HCEC 1CT (cell line): ENCODE results near the gene PRF1.
A peak's percentile ranks its signal among the peaks of the same experiment; 100 is the strongest.
"Not testable (repeated sequence)": the region's sequence is repeated elsewhere in the genome, so short reads cannot be mapped to it uniquely, and the experiment has no call there.

ENCODE experiments used
- DNase-seq: peaks from one replicate; pipeline ENCODE4 v3.0.0-alpha.2; 2017

PRF1 gene

DNA sequence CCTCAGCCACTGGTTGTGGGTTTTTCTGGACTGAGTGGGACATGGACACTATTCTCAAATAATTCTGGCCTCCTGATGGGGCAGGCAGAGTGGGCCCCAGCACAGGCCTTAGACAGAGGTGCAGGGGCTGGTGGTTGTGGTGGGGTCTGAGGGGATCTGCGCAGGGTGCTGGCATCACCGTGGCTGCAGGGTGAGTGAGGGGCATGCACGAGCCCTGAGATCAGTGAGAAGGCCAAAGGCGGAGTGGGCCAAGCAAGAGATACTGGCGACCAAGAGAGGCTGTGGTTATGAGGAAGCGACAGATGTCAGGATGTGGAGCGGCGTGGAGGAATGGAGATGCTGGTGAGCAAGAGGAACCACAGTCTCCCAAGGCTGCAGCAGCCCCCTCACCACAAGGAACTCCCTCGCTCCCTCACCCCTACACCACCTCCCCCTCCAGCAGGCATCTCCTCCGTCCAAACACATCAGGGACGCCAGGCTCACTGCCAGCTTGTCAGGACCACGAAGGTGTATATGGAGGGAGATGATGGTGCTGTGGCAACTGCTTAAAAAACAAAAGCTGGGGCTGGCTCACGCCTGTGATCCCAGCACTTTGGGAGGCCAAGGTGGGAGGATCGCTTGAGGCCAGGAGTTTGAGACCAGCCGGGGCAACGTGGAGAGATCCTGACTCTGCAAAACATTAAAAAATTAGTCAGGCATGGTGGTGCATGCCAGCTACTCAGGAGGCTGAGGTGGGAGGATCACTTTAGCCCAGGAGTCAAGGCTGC lies 9.6 kb downstream of the PRF1 start:
- DNase-seq, result no peak

- DNase-seq, result no peak
These were observed 10.3 kb downstream of the PRF1 start for GRCh38 chr10:70592186-70592735.

- no peak for DNase-seq
These were observed 11.7 kb downstream of the PRF1 start for GRCh38 chr10:70590655-70591416.

DNA sequence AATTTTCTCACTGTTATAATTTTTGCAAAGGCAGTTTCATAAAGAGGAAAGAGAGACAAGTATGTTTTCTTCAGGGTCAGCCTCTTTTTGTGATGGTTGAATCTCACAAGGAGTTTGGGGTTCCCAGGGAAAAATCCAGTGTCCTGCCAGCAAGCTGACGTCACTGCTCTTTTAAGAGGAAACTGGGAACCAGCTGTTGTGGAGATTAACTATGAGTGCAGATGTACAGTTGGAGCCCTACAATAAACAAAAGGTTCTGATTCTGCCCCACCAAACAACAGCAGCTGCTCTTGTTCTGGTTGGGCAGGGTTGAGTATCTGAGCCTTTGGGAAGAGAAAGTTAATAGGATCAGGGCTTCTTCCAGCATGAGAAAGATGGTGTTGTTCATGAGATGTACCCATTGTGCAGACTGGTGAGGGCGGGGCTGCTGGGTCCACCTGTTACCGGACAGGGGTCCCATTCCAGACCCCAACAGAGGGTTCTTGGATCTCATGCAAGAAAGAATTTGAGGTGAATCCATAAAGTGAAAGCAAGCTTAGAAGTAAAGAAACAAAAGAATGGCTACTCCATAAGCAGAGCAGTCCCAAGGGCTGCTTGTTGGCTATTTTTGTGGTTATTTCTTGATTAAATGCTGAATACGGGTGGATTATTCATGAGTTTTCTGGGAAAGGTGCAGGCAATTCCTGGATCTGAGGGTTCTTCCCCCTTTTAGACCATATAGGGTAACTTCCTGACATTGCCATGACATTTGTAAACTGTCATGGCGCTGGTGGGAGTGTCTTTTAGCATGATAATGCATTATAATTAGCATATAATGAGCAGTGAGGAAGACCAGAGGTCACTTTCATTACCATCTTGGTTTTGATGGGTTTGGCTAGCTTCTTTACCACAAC lies 12.5 kb downstream of the PRF1 start:
- peak; percentile 68 for DNase-seq

GRCh38 chr10:70588859-70589570 lies 13.5 kb downstream of the PRF1 start:
- no peak for DNase-seq

DNA sequence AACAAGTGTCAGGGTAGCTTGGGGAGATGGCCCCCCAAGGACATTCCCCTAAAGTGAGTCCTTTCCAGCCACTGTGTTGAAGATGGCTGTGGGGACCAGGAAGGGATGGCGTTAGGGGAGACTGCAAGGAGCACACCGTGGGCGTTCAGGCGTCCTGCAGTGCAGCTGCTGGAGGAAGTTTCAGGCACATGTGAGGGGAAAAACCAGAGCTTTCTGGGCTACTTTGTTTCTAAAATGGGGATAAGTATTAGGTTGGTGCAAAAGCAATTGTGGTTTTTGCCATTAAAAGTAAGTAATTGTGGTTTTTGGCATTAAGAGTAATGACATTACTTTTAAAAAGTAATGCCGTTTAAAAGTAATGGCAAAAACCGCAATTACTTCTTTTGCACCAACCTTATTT lies 14.3 kb downstream of the PRF1 start:
- no peak for DNase-seq

- DNase-seq, result no peak
These were observed 15.4 kb downstream of the PRF1 start for GRCh38 chr10:70587045-70587658.

DNA sequence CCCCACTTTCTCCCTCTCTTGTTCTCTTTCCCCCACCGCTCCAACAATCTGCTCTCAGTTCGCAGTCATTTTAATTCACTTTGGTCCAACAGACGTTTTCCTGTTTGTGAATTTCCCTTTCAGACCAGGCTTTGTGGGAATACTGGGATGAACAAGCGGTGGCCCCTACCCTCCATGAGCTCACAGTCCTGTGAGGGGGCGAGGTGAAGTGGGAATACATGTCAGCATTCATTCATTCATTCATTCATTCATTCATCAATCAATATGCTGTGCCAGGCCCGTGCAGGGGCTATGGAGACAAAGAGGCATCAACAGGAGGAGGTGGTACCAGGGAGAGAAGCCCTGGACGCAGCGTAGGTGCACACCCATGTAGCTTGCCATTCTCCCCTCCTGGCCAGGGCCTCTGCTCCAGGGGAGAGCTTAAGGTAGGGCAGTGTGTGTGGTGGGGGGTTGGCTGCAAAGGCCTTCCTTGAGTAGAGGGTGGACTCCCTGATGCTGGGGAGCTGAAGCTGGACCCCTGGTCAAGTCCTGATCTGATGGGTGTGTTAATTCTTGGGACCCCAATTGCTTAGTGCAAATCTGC lies 16.1 kb downstream of the PRF1 start:
- DNase-seq, result no peak

DNA sequence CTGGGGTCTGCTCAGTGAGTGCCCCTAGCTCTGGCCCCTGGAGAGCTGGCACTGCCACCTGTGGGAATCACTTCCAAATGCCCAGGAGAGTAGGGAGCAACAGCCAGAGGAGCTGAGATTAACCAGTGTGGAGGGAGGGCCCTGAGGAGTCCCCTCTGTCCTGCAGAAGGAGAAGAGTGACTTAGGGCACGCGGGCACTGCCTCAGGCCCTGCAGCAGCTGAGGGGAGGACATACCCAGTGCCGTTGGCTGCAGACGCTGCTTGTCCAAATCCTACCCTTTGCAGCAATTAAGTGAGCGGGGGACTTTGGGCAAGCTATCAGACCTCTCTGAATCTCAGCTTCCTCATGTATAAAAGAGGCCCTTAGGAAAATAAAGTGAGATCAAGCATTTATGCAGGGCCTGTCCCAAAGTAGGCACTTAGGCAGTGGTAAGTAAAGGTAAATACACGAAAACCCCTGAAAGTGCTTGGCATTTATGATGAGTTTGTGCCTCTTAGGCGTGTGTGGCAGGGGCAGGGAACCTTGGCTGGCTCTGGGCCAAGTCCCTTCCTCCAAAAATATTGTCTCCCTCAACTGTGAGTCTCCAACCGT lies 16.9 kb downstream of the PRF1 start:
- DNase-seq, result no peak

GRCh38 chr10:70584909-70585544 lies 17.5 kb downstream of the PRF1 start:
- peak; percentile 11 for DNase-seq

- no peak for DNase-seq
These were observed 18.2 kb downstream of the PRF1 start for GRCh38 chr10:70584366-70584765.

DNA sequence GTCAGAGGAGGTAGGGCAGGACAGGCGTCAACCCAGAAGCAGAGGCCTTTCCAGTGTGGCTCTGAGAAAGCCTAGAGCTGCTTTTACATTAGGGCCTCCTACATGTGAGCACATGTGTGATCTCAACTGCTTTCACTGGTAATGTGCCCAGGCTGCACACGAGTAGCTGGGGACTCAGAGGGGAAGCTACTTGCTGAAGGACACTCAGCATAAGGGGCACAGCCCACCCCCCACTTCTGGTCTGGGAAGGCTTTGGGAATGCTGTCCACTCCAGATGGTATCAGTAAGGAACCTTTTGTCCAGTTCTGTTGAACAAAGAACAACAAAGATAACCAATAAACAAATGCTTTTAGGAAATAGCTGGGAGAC lies 18.9 kb downstream of the PRF1 start:
- DNase-seq, result no peak

- DNase-seq, result no peak
These were observed 19.5 kb downstream of the PRF1 start for GRCh38 chr10:70582793-70583668.

DNA sequence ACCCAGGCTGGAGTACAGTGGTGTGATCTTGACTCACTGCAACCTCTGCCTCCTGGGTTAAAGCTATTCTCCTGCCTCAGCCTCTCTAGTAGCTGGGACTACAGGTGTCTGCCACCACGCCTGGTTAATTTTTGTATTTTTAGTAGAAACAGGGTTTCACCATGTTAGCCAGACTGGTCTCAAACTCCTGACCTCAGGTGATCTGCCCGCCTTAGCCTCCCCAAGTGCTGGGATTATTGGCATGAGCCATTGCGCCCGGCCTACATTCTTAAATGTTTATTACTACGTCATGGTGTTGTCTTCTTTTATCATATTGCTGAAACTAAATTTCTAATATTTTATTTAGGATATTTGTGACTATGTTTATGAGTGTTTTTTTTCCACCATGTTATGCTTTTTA lies 21.4 kb downstream of the PRF1 start:
- DNase-seq, result not testable (repeated sequence)

DNA sequence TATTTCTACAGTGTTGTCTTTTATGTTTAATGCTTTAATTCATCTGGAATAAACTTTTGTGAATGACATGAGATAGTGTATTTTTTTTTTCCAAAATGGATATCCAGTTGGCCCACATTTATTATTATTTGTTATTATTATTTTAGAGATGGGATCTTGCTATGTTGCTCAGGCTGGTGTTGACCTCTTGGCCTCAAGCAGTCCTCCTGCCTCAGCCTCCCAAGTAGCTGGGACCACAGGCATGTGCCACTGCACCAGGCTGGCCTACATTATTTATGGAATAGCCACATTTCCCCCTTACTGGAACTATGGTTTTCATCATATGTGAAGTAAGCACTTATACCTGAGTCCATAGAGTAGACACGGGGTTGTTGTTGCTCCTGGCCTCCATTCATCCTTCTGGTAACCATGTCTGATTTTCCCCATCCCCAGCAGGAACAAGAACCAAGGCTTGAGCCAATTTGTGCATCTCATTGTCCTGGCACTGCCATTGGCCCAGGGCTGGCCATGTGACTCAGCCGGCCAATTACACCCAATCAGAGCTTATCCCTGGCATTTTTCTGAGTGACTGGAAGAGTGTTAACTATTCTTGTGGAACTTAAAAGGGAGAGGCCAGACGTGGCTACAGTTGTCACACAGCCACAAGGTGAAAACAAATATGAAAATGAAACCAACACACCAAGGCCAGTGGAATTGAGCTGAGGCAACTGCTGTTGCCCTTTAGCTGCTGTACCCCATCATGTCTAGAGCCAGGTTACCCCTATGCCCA lies 23.1 kb downstream of the PRF1 start:
- DNase-seq, result no peak

- peak; percentile 52 for DNase-seq
These were observed 24.1 kb downstream of the PRF1 start for GRCh38 chr10:70578371-70578947.

DNA sequence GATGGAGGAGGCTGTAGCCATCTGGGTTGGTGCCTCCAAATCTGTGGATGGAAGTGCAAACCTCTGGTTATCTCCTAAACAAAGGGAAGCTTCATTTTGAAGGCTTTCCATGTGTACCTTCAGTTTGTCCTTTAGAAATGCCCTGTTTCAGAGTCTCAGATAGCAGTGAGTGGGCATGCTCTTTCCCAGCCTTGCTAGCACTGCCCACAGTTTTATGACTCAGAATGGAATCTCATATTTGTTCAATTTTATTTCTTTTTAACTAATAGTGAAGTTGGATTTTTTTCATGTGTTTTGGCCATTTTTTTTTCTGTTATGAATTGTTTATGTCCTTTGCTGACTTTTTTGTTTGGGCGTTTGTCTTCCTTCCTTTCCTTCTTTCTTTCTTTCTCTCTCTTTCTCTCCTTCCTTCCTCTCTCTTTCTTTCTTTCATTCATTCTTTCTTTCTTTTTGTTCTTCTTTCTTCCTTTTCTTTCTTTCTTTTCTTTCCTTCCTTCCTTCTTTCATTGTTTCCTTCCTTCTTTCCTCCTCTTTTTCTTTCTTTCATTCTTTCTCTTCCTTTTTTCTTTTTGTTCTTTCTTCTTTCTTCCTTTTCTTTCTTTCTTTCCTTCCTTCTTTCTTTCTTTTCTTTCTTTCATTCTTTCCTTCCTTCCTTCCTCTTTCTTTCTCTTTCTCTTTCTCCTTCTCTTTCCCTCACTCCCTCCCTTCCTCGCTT lies 25.6 kb downstream of the PRF1 start:
- peak; percentile 13 for DNase-seq
